Right forelimb (tissue), 1 donor: ENCODE results near the gene TBCE.

Source experiments
- DNase-seq: peaks from one replicate; pipeline ENCODE4 v3.0.0-alpha.2; 2018

Gene TBCE, protein sequence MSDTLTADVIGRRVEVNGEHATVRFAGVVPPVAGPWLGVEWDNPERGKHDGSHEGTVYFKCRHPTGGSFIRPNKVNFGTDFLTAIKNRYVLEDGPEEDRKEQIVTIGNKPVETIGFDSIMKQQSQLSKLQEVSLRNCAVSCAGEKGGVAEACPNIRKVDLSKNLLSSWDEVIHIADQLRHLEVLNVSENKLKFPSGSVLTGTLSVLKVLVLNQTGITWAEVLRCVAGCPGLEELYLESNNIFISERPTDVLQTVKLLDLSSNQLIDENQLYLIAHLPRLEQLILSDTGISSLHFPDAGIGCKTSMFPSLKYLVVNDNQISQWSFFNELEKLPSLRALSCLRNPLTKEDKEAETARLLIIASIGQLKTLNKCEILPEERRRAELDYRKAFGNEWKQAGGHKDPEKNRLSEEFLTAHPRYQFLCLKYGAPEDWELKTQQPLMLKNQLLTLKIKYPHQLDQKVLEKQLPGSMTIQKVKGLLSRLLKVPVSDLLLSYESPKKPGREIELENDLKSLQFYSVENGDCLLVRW

DNA sequence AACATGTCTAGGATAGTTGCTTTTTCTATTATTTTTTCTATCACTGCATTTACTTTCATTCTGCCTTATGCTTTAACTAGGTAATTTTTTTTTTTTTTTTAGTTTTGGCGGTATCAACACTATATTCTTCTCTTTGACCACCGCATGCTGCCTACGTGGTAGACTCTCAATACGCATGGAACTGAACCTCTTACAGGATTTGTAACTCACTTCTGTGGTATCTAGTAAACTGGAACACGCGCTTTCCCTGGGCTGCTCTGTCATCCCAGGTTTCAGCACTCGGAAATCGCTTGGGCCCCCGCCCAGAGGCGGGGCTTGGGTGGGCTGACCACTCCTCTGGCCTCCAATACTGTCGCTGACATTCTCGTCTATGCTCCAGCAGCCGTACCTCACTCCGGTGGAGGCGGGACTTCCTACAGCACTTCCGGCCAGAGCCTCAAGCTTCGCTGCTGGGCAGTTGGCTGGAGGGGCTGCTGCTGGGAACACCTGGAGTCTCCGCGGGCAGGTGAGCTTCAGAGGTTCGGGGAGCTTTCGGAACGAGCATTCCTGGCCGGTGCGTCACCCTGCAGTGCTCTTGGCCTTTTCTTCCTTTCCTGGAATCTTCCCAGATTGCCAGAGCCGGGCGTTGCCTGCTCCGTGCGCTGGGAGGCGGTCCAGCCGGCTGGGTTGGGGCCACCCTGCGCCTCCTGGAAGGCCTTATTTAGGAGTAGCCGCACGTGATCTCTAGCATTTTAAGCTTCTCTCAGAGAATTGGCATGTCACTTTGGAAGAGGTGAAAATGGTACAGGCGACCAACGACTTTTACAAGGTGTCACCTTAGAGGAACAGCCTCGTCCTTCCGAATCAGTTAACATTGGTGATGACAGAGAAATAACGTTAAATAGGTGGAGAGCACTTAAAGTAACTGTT, at the start of gene TBCE:
Gene TBCE (plus strand): TSS at position 428 of the 909 bp plus-strand sequence. CDS start 12,623 bp downstream, outside the sequence.
- DNase-seq, result peak; percentile 96

DNA sequence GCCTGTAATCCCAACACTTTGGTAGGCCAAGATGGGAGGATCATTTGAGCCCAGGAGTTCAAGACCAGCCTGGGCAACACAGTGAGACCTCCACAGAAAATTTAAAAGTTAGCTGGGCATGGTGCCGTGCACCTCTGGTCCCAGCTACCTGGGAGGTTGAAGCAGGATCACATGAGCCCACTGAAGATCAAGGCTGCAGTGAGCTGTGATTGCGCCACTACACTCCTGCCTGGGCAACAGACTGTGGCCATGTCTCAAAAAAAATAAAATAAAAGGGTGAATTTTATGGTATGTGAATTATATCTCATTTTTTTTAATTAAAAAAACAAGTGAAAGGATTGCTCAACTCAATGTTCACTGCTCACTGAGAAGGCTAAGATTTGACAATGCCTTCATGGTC, 48.0 kb upstream of the TBCE start:
- DNase-seq, result no peak

DNA sequence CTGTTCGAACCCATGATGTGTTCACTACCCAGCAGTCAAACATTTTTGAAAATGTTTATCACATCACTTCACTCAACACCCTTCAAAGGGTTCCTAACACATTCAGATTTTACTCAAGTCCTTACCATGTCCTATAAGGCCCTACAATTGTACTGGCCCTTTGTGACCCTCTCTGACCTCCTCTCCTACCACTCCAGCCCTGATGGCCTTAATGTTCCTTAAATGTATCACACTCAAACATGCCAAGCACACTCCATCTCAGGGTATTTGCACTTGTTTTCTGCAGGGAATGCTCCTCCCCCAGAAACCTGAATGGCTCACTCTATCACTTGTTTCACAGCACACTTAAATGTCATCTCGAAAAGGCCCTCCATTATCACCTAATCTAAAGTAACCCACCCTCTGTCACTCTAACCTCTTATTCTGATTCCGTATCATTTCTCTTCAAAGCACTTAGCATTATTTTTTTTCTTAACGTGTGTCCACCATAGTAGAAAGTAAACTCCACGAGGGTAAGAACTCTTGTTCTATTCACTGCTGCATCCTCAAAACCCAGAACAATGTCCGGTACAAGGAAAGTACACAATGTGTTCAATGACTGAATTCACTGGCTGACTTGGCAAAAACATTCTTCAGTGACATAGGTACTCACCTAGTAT, 46.6 kb upstream of the TBCE start:
- no peak for DNase-seq

DNA sequence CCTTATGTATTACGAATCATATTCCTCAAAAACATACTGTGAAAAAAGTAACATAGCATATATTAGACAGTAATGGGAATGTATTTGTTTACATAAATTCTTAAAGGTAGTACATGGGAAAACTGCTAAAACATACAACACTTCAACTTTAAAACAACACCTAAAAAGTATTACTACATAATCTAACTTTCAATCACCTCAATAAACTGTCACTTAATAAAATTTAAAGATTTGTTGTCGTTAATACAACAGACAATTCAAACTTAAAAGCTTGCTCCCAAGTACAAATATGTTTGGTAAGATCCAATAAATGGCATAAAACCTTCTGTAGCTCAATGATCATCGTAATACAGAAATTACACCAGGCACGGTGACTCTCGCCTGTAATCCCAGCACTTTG, 42.9 kb upstream of the TBCE start:
- no peak for DNase-seq

DNA sequence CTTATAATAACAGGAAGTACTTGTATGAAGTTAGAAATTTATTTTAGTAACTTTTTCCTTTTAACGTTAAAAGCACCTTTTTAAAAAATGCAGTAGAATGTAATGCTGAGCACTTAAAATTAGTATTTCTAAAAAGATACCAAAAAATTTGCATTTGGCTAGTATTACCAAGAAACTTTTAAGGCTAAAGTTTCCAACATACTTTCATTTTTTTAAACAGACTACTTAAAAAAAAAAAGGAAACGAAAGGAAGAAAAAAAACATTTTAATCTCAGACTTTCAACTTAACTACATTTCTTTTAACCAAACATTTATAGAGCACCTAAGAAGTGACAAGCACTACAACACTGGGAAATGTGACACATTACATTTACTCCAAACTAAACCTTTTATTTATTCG, 42.1 kb upstream of the TBCE start:
- DNase-seq, result no peak

DNA sequence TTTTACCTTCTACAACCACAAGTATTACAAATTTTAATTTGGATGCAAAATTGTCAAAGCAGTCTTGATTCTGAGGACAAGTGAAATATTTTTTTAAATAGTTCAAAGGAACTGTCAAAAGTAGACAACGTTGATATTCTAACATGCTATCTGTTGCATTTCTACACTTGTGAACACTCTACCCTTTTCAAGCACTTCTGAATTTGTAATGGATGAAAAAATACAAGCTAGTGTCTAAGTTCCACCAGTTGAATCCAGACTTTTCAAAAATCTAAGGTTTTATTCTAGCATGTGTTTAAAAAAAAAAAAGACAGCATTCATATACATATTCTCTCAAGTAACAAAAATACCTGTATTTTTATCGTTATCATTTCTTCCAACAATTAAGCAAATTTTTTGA, 41.4 kb upstream of the TBCE start:
- DNase-seq, result no peak

DNA sequence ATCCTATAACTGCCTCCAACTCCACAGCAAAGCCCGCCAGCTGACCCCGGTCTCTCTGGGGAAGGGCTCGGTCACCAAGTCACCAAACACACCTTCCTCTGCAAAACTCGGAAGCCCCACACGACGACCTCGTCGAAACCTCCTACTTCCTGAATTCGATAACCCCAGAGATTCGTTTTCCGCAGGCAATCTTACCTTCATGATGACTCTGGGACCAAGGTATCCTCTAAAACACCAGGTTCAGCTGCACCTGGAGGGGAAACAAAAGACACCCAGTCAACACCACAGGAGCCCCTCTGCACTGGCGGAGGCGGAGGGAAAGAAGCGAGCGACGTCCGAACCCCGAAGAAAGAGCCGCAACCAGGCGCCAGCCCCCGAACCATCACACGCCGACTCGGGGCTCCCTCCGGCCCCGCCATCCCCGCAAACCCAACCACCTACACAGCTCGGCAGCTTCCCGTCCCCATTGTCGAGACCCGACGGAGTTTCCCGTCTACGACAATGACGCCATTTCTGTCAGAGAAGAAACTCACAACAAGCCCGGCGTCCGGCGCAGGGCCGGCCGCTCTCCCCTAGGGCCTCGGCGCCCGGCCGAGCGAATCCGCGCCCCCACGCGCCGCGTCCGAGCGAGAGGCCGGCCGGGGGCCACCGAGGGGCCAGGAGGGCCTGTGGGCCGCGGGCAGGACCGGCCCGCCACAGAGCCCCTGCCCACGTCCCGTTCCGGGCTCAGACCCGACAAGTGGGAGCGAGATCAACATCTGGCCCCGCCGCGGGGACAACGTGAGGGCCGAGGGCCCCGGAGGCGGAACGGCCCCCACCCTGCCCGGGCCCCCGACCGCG, 40.3 kb upstream of the TBCE start:
- DNase-seq, result peak; percentile 65

DNA sequence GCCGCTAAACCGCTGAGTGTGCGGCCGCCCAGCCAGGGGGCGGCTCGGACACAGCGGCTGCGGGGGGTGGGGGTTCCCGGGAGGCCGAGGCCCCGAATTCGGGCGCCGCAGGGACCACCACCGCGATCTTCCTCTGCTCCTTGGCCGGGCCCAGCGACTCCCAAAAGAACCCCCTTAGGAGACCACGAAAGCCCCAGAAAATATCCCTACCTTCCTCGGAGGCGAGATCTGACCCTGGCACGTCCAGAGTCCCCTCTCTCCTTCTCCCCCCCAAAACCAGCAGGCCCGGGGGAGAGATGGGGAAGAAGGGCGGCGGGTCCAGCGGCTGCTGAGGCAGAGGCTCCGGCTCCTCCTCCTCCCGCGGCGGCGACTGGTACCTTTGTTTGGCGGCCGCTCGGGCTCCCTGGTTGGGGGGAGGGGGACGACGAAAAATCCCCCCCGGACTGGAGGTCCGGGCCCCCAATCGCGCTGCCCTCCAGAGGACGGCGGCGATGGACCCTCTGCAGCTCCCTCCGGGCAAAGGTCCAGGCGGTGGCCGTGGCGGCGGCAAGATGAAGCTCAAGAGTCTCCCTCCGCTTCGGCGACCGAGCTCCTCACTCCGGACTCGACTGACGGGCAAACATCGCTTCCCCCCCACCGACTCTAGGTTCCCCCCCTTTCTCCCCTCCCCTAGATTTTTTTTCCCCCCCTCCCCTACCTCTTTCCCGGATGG, 39.5 kb upstream of the TBCE start, which contains the start of gene ARID4B:
Gene ARID4B (minus strand): TSS at position 621 of the 712 bp plus-strand sequence. CDS start 1,260 bp downstream, outside the sequence.
- DNase-seq, result peak; percentile 88

DNA sequence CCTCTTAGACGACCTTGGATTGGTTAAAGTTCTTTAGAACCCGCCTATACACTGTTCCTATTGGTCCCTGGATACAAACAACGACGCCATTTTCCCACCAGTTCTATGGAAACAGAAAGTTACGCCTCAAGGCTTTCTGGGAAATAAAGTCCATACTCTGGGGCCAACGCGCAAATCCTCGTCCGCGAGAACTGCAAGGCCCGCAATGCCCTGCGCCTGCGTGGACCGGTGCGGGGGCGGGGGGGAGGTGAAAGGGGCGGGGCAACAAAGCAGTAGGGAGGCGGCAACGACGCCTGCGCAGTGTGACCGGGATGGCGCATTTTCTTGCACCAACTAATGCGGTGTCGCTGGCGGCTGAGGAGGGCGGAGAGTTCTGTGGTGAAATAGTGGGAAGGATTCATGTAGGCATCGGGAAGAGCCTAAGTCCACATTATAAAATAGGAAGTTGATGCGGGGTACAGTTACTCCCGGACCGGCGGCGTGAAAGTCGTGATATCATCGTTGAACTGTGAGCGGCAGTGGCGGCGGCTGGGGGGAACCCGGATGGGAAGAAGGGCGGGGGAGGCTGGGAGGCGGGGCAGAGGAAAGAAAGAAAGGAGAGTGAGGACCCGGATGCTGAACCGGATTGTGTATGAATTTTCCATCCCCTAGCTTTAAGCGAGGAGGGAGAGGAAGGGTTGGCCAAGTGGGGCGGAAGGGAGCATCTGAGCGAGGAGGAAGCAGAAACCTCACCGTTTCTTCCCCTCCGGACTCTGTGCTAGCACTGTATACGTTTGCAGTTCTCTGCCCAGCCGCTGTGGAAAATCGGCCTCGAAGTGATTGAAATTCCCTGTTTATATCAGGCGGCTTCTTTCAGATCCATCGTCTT, 38.7 kb upstream of the TBCE start, which contains the start of gene GGPS1:
Gene GGPS1 (plus strand): TSS at position 300 of the 868 bp plus-strand sequence. CDS start 6,695 bp downstream, outside the sequence.
- peak; percentile 100 for DNase-seq

DNA sequence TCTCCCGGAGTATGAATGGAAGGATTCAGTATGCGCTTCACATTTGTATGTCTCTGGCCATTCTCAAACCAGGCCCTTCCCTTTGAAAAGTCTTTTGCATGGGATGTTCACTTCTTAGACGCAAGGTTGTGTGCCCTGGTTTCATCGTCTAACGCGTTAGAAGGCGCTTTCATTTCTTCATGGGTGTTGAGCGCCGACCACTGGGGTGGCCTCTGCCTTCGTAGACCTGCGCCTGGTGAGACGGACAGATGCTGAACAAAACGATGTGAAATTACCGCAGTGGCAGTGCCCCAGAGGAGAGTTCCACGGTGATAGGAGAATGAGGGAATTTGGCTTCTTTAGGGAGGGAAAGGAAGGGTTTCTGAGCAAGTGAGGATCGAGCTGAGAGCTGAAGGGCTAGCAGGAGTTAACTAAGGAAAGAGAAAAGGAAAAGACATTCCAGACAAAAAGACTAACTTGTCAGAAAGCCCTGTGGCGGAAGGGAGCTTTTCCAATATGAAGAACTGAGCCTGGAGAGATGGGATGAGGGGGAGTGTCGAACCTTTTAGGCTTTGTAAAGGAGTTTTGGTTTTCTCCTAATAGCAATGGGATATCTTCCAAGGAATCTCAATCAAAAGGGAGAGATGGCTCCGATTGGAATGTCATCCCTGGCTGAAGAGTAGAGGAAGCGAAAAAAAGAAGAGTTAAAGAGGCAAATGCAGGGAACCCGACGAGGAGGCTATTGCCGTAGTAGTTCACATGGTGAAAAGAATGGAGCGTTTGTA, 37.9 kb upstream of the TBCE start:
- peak; percentile 66 for DNase-seq

DNA sequence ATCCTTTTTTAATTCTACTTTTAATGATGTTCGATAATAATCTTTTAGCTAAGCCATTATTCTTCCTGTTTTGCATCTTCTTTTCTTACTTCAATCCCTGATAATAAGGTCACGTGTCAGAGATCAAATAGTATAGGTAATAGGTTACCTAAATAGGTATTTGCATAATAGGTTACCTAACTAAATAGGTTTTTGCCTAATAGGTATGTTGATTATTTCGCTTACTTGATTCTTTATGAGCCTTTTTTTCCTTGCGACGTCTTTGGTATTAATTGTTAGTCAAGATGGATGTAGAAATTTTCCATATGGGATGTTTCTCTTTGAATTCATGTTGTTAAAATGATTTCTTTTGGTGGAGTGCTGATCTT, 36.3 kb upstream of the TBCE start:
- no peak for DNase-seq

DNA sequence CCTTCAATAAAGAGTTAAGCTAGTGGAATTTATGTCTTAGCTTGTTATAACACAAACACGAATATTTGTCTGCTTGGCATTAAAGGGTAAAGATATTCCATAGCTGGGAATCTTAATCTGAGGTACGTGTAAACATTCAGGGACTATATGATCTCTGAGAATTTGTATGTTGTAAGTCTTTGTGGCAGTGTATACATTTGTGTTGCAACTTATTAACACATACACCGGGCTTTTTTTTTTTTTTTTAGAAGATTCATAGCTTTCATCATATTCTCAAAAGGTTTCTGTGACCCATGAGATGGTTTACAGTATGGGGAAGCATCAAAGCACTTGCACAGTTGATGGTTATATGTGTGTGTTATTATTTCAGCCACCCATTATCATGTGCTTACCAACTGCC, 35.8 kb upstream of the TBCE start:
- DNase-seq, result no peak

DNA sequence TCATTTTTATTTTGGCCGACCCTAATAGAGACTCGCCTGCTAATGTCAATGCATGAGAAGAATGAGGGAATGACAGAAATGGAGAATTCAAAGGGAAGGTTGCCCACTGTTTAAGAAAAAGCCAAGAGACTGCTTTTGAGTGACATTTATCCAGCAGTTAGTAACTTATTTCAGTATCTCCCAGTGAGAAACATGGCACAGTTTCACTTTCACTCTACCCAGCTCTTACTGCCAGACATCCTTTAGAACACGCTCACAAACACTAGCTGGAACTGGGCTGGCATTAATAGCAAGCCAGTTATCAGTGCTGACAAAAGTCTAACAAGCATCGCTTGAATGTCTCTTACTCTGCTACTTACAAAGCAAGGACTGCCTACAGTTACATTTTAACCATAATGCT, 30.3 kb upstream of the TBCE start:
- DNase-seq, result no peak

DNA sequence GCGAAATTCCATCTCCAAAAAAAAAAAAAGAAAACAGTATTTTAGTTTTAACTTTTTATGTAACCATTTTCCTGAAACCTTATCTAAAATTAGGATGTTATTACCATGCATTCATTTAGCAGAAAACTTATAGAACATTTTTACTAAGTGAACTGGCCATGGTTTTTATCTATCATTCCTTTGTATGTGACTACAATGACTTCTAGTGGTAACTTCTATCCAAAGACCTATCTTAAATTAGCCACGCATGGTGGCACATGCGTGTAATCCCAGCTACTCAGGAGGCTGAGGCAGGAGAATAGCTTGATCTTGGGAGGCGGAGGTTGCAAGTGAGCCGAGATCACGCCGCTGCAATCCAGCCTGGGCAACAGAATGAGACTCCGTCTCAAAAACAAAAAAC, 27.5 kb upstream of the TBCE start:
- no peak for DNase-seq

DNA sequence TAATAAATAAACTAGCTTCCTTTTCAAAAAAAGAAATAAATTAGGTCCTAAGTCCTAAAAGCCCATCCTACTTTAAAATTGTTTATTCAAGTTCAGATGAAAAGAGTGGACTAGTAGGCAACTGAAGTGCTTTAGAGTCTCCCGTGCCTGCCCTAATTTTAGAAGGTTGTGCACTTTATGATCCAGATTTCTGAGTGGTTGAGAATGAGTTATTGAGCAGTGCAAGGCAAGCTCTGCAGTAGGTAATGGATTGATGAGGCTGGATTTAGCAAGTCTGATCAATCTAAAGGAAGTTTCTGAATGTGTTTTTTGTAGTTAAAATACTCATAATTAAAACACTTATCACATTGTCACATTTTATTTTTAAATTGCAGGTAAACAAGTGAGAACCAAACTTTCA, 25.9 kb upstream of the TBCE start:
- DNase-seq, result no peak

DNA sequence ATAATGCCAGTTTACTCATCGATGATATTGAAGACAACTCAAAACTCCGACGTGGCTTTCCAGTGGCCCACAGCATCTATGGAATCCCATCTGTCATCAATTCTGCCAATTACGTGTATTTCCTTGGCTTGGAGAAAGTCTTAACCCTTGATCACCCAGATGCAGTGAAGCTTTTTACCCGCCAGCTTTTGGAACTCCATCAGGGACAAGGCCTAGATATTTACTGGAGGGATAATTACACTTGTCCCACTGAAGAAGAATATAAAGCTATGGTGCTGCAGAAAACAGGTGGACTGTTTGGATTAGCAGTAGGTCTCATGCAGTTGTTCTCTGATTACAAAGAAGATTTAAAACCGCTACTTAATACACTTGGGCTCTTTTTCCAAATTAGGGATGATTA, 25.2 kb upstream of the TBCE start:
- DNase-seq, result no peak

DNA sequence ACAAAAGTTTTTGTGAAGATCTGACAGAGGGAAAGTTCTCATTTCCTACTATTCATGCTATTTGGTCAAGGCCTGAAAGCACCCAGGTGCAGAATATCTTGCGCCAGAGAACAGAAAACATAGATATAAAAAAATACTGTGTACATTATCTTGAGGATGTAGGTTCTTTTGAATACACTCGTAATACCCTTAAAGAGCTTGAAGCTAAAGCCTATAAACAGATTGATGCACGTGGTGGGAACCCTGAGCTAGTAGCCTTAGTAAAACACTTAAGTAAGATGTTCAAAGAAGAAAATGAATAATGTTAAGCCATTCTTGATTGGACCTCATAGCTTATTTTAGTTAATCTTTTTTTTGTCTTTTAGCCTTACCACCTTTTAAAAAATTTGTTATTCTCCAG, 24.8 kb upstream of the TBCE start:
- no peak for DNase-seq

DNA sequence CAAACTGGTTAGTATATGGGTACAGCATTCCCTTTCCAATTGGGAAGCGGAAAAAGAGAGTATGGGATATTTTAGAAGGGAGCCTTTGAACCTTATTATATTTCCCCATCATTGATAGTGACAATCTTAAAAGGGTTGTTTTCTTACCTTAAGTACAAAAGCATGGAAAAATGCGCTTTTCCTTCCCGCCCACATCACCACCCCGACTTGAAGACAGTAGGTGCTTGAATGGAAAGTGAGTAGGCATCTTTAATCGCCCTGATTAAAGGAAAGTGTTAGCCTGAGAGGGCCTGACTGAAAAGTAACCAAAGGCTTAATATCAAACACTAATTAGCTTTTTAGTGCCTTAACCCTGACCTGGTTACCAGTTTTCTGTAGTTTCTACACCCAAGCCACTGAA, 23.5 kb upstream of the TBCE start:
- no peak for DNase-seq

DNA sequence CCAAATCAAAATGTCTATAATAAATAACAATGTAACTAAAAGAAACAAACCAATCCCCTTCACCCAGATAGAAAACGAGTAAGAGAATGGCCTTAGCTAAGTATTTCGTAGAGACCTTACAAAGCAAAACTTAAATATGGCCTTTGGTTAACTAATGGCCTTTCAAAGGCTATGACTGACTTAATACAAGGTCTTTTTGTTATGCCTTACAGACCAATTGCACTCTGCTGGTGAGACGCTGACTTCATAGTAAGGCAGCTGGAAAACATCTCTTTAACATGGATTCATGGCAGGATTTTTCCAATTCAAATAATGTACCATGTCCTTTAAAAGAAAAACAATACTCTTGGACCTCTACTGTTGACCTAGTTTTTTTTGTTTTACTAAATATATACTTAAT, 15.8 kb upstream of the TBCE start:
- DNase-seq, result no peak

DNA sequence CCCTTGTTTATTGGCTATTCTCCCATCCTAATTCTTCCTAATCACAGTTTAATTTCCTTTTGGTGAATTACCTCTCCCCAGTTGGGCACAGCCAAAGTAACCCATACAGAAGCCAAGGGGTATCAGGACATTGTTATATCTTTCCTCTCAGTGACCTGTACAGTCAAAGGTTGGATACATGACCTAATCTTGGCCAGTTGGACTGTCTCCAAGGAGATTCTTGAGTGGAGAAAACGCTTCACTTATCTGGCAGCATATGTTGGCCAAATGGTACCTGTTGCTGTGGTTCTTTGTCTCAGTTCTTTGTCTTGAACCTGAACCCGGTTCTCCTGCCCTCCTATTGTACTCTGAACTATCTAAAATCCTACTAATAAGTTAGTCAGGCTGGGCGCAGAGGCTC, 15.3 kb upstream of the TBCE start:
- no peak for DNase-seq
